ENCODE data around the gene GFRA1.

GFRA1 gene

GRCh38 chr10:116306847-116307246 is 33.8 kb upstream of the GFRA1 start:
- TF ChIP-seq, protein P1, sequence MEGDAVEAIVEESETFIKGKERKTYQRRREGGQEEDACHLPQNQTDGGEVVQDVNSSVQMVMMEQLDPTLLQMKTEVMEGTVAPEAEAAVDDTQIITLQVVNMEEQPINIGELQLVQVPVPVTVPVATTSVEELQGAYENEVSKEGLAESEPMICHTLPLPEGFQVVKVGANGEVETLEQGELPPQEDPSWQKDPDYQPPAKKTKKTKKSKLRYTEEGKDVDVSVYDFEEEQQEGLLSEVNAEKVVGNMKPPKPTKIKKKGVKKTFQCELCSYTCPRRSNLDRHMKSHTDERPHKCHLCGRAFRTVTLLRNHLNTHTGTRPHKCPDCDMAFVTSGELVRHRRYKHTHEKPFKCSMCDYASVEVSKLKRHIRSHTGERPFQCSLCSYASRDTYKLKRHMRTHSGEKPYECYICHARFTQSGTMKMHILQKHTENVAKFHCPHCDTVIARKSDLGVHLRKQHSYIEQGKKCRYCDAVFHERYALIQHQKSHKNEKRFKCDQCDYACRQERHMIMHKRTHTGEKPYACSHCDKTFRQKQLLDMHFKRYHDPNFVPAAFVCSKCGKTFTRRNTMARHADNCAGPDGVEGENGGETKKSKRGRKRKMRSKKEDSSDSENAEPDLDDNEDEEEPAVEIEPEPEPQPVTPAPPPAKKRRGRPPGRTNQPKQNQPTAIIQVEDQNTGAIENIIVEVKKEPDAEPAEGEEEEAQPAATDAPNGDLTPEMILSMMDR (IDR thresholded peaks at IDR 0.05; ENCODE audit: control insufficient read depth, insufficient read depth, low read depth, low read length, missing control alignments) = no peak
- DNase-seq (ENCODE audit: low read depth) = no peak
- no peak overlapping the region for H3K4me3 ChIP-seq (ENCODE audit: control insufficient read depth, low read depth, low read length)

DNA sequence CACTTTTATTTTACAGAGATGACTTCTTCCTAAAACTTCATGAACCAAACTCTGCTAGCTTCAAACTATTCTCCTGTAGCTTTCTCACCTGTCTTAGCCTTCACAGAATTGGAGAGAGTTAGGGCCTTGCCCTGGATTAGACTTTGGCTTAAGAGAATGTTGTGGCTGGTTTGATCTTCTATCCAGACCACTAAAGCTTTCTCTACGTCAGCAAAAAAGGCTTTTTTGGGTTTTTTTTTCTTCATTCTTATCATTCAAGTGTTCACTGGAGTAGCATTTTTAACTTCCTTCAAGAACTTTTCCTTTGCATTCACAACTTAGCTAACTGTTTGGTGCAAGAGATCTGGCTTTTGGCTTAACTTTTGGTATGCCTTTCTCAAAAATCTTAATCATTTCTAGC is 31.9 kb upstream of the GFRA1 start:
- TF ChIP-seq, protein P1 (IDR thresholded peaks at IDR 0.05; ENCODE audit: control insufficient read depth, insufficient read depth, low read depth, low read length, missing control alignments) = no peak
- DNase-seq (ENCODE audit: low read depth) = no peak
- H3K4me3 ChIP-seq (ENCODE audit: control insufficient read depth, low read depth, low read length) = no peak overlapping the region

GRCh38 chr10:116300542-116300941 is 27.5 kb upstream of the GFRA1 start:
- TF ChIP-seq, protein P1 (IDR thresholded peaks at IDR 0.05; ENCODE audit: control insufficient read depth, insufficient read depth, low read depth, low read length, missing control alignments) = no peak

DNA sequence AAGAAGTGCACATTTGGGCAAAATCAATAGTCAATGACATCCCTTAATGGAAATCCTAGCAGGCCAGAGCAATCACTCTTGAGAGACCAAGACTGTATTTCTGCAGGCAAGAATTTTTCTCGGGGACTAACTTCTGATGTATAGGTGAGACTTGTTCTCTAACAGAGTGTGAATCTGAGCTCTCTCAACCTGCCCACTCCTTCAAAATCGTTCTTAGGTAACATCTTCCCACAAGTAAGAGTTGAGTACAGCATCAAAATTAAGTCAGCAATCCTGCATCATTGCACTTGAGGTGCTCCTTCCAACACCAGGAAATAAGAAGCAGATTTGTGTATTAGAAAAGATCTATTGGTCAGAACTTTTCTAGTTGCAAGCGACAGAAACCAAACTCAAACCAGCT is 25.6 kb upstream of the GFRA1 start:
- H3K4me3 ChIP-seq (ENCODE audit: control insufficient read depth, low read depth, low read length) = no peak overlapping the region
- DNase-seq (ENCODE audit: low read depth) = no peak
- TF ChIP-seq, protein P1 (IDR thresholded peaks at IDR 0.05; ENCODE audit: control insufficient read depth, insufficient read depth, low read depth, low read length, missing control alignments) = no peak

More at GRCh38 chr10:116300542-116300941, 27.5 kb upstream of the GFRA1 start:
- H3K4me3 ChIP-seq (ENCODE audit: control insufficient read depth, low read depth, low read length) = no peak overlapping the region
- no peak for DNase-seq (ENCODE audit: low read depth)

DNA sequence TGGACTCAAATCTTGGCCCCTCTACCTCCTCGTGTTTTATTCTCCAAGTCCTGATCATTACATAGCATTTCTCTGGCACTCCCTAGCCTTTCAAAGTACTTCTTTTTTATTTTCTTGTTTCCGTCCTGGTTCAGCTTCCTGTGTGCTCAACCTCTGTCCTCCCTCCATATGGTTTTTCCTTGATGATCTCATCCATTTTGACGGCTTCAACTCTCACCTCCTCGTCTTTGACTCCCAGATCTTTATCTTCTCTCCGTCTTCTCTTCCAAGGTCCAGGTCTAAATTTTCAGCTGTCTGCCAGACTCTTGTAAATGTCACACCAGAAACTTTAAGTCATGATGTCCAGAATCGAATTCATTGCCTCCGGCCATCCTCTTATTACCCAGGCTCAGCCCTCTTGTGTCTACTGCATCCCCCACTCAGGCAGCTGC is 23.3 kb upstream of the GFRA1 start:
- TF ChIP-seq, protein P1 (IDR thresholded peaks at IDR 0.05; ENCODE audit: control insufficient read depth, insufficient read depth, low read depth, low read length, missing control alignments) = no peak
- H3K4me3 ChIP-seq (ENCODE audit: control insufficient read depth, low read depth, low read length) = no peak overlapping the region
- no peak for DNase-seq (ENCODE audit: low read depth)

GRCh38 chr10:116292493-116292892 is 19.5 kb upstream of the GFRA1 start:
- no peak for DNase-seq (ENCODE audit: low read depth)
- no peak overlapping the region for H3K4me3 ChIP-seq (ENCODE audit: control insufficient read depth, low read depth, low read length)
- TF ChIP-seq, protein P1 (IDR thresholded peaks at IDR 0.05; ENCODE audit: control insufficient read depth, insufficient read depth, low read depth, low read length, missing control alignments) = no peak

DNA sequence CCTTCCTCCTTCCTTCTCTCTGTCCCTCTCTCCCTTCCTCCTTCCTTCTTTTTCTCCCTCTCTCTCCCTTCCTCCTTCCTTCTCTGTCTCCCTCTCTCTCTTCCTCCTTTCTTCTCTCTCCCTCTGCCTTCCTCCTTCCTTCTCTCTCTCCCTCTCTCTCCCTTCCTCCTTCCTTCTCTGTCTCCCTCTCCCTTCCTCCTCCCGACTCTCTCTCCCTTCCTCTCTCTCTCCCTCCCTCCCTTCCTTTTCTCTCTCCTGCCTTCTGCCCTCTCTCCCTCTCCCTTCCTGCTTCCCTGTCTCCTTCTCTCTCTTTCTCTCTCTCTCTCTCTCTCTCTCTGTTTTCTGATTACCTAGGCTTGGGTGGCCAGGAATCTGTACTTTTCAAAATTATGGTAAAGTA is 16.6 kb upstream of the GFRA1 start:
- DNase-seq (ENCODE audit: low read depth) = no peak
- no peak overlapping the region for H3K4me3 ChIP-seq (ENCODE audit: control insufficient read depth, low read depth, low read length)
- TF ChIP-seq, protein P1 (IDR thresholded peaks at IDR 0.05; ENCODE audit: control insufficient read depth, insufficient read depth, low read depth, low read length, missing control alignments) = no peak
